ENCODE measurements around the gene SBF1.

SBF1 gene

GRCh38 chr22:50467773-50468440, 6.9 kb downstream of the SBF1 start:
- no peak for DNase-seq (ENCODE audit: low spot score)

GRCh38 chr22:50467341-50467740, 7.5 kb downstream of the SBF1 start:
- DNase-seq (ENCODE audit: low spot score), result no peak

- DNase-seq (ENCODE audit: low spot score), result no peak
These were observed 9.5 kb downstream of the SBF1 start for GRCh38 chr22:50465066-50465930.

GRCh38 chr22:50464451-50464850, 10.4 kb downstream of the SBF1 start:
- DNase-seq (ENCODE audit: low spot score), result no peak

GRCh38 chr22:50463188-50463900, 11.5 kb downstream of the SBF1 start:
- DNase-seq (ENCODE audit: low spot score), result no peak

- no peak for DNase-seq (ENCODE audit: low spot score)
These were observed 12.8 kb downstream of the SBF1 start for GRCh38 chr22:50461979-50462540.

- no peak for DNase-seq (ENCODE audit: low spot score)
These were observed 13.3 kb downstream of the SBF1 start for GRCh38 chr22:50461536-50461935.

GRCh38 chr22:50460938-50461337, 13.9 kb downstream of the SBF1 start:
- DNase-seq (ENCODE audit: low spot score), result no peak

- no peak for DNase-seq (ENCODE audit: low spot score)
These were observed 15.2 kb downstream of the SBF1 start for GRCh38 chr22:50459496-50460140.

GRCh38 chr22:50459016-50459415, 15.8 kb downstream of the SBF1 start:
- DNase-seq (ENCODE audit: low spot score), result no peak

GRCh38 chr22:50456466-50457234, 18.2 kb downstream of the SBF1 start:
- DNase-seq (ENCODE audit: low spot score), result no peak

- DNase-seq (ENCODE audit: low spot score), result no peak
These were observed 18.8 kb downstream of the SBF1 start for GRCh38 chr22:50456026-50456425.

- DNase-seq (ENCODE audit: low spot score), result no peak
These were observed 19.6 kb downstream of the SBF1 start for GRCh38 chr22:50455201-50455600.

GRCh38 chr22:50454556-50455075, 20.2 kb downstream of the SBF1 start:
- no peak for DNase-seq (ENCODE audit: low spot score)

- peak; percentile 55 for DNase-seq (ENCODE audit: low spot score)
These were observed 22.2 kb downstream of the SBF1 start for GRCh38 chr22:50452649-50453048.

GRCh38 chr22:50447576-50448551, 27.0 kb downstream of the SBF1 start:
- DNase-seq (ENCODE audit: low spot score), result no peak

GRCh38 chr22:50446708-50447575, 27.9 kb downstream of the SBF1 start:
- DNase-seq (ENCODE audit: low spot score), result no peak

GRCh38 chr22:50445880-50446707, 28.7 kb downstream of the SBF1 start:
- no peak for DNase-seq (ENCODE audit: low spot score)
